Karpas-422 (cell line): ENCODE measurements around the gene CYP1A2. TPM values are rescaled to one million over a fixed set of nuclear protein-coding genes. Genes with fewer than 3 reads are reported as not detected.
A peak's percentile ranks its signal among the peaks of the same experiment; 100 is the strongest.
"Not testable (repeated sequence)": the region's sequence is repeated elsewhere in the genome, so short reads cannot be mapped to it uniquely, and the experiment has no call there.

ENCODE experiments used
- DNase-seq: peaks from one replicate; pipeline ENCODE4 v3.0.0-alpha.2; 2015
- H2AFZ ChIP-seq: fragments of 200-600 bp; sonication (generic); 2 replicates; pipeline ENCODE4 v1.6.1; 2014; ENCODE audit warnings: antibody characterized with exemption, low read length, mixed read lengths
- H3K27ac ChIP-seq: fragments of 200-600 bp; sonication (generic); 2 replicates; pipeline ENCODE4 v1.5.1; 2014; ENCODE audit warnings: mild to moderate bottlenecking, low read length, moderate library complexity
- H3K27me3 ChIP-seq: fragments of 200-600 bp; sonication (generic); 2 replicates; pipeline ENCODE4 v1.6.1; 2014; ENCODE audit warnings: low read length, mixed read lengths
- H3K36me3 ChIP-seq: fragments of 200-600 bp; sonication (generic); 2 replicates; pipeline ENCODE4 v1.6.1; 2014; ENCODE audit warnings: low read length, mixed read lengths; ENCODE audit not compliant: insufficient read depth
- H3K4me1 ChIP-seq: fragments of 200-600 bp; sonication (generic); 2 replicates; pipeline ENCODE4 v1.6.1; 2014; ENCODE audit warnings: mild to moderate bottlenecking, low read length, mixed read lengths
- H3K4me2 ChIP-seq: fragments of 200-600 bp; sonication (generic); 2 replicates; pipeline ENCODE4 v1.6.1; 2014; ENCODE audit warnings: low read length, low read depth, mild to moderate bottlenecking; ENCODE audit not compliant: poor library complexity, severe bottlenecking
- H3K4me3 ChIP-seq: fragments of 200-600 bp; sonication (generic); 2 replicates; pipeline ENCODE4 v1.5.1; 2014; ENCODE audit warnings: mild to moderate bottlenecking, antibody characterized with exemption, low read length, mixed read lengths
- H3K79me2 ChIP-seq: fragments of 200-600 bp; sonication (generic); 2 replicates; pipeline ENCODE4 v1.6.1; 2014; ENCODE audit warnings: mild to moderate bottlenecking, low read length, mixed read lengths
- H3K9ac ChIP-seq: fragments of 200-600 bp; sonication (generic); 2 replicates; pipeline ENCODE4 v1.6.0; 2014; ENCODE audit warnings: low read length
- H3K9me2 ChIP-seq: fragments of 200-600 bp; sonication (generic), shearing (Covaris generic); replicated peaks from 2 replicates; pipeline ENCODE4 v1.6.0; 2014; ENCODE audit warnings: mild to moderate bottlenecking, low read length, moderate library complexity; ENCODE audit not compliant: insufficient read depth
- H3K9me3 ChIP-seq: fragments of 300-700, 200-600 bp; sonication (generic); 2 replicates; pipeline ENCODE4 v1.6.1; 2014; ENCODE audit warnings: low read length, mixed read lengths
- H4K20me1 ChIP-seq: fragments of 200-600 bp; sonication (generic); 2 replicates; pipeline ENCODE4 v1.6.1; 2014; ENCODE audit warnings: mild to moderate bottlenecking, antibody characterized with exemption, low read length, low read depth; ENCODE audit not compliant: insufficient read depth
- total RNA-seq: library from RNA; depleted of rRNA; stranded (reverse); fragments of >200 nt; shearing (Covaris generic); gene quantifications from 2 replicates; pipeline ENCODE4 v1.2.3, GENCODE V29; 2014; ENCODE audit warnings: low replicate concordance

The CYP1A2 gene
- total RNA-seq, 1 experiment from 2014 or later: not detected

GRCh38 chr15:74723754-74724334, 24.8 kb upstream of the CYP1A2 start:
- Histone ChIP-seq H3K9me2 (no peaks in the 10 kb centered on the region), H3K9me3 (no peaks in the 10 kb centered on the region), H3K4me3 (no peak overlapping the region), H3K36me3 (no peaks in the 10 kb centered on the region), H3K27ac (no peak overlapping the region), H3K27me3 (no peaks in the 10 kb centered on the region), H4K20me1 (no peaks in the 10 kb centered on the region; the same call in 1 of the 2 replicates), H3K79me2 (no peaks in the 10 kb centered on the region), H3K4me2 (no peak overlapping the region), H3K4me1 (no peaks in the 10 kb centered on the region), H3K9ac (no peak overlapping the region), H2AFZ (no peak overlapping the region)
- peak; percentile 74 for DNase-seq

DNA sequence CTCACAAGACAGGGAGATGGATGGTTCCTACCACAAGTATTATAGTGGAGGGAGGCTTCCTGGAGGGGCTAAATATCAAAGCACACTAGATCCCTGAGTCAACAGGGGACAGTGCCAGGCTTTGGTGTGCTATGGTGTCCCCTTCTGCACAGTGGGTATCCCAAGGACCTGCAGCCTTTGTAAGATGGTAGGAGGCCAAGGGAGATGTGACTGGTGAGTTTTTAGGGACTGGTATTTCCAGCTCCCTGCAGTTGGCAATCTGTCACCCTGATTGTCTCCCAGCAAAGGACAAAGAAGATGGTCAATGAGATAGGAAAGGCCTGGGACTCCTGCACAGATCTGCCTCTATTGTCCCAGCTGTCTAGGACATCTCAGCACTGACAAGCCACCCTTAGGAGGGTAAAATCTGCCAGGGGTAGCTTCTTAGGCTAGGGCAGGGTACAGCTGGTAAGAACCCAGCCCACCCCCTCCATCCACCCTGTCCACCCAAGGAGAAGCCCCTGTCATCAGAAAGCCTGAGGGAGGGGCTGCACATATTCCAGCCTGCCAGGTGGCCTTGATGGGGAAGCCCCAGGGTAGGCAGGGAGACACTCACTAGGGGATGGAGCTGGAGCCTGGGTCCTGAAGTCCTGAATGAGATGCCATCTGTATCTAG, 23.9 kb upstream of the CYP1A2 start:
- no peak overlapping the region for H3K4me2 ChIP-seq
- H3K4me3 ChIP-seq: no peak overlapping the region
- no peak overlapping the region for H3K9ac ChIP-seq
- H3K9me2 ChIP-seq: no peaks in the 10 kb centered on the region
- DNase-seq: no peak
- H3K4me1 ChIP-seq: no peaks in the 10 kb centered on the region
- H3K27ac ChIP-seq: no peak overlapping the region
- H3K36me3 ChIP-seq: no peaks in the 10 kb centered on the region
- no peak overlapping the region for H2AFZ ChIP-seq
- no peaks in the 10 kb centered on the region for H3K79me2 ChIP-seq
- H3K27me3 ChIP-seq: no peaks in the 10 kb centered on the region
- no peaks in the 10 kb centered on the region; the same call in 1 of the 2 replicates for H4K20me1 ChIP-seq
- no peaks in the 10 kb centered on the region for H3K9me3 ChIP-seq

GRCh38 chr15:74725225-74725774, 23.3 kb upstream of the CYP1A2 start, which contains the start of gene CYP1A1:
TSS of gene CYP1A1 (minus strand) at chr15:74725528. CDS start at chr15:74723097, 2,431 bp downstream.
- Histone ChIP-seq H4K20me1 (no peaks in the 10 kb centered on the region; the same call in 1 of the 2 replicates), H3K9ac (no peak within 1 kb of the TSS), H3K4me2 (no peak within 1 kb of the TSS), H3K4me3 (no peak within 1 kb of the TSS), H3K36me3 (no peaks in the 10 kb centered on the region), H3K4me1 (no peaks in the 10 kb centered on the region), H3K9me3 (no peaks in the 10 kb centered on the region), H3K27me3 (no peaks in the 10 kb centered on the region), H3K79me2 (no peaks in the 10 kb centered on the region), H3K27ac (no peak within 1 kb of the TSS), H3K9me2 (no peaks in the 10 kb centered on the region), H2AFZ (no peak within 1 kb of the TSS)
- no peak for DNase-seq

- Histone ChIP-seq H3K4me1 (no peaks in the 10 kb centered on the region), H3K9me2 (no peaks in the 10 kb centered on the region), H3K27ac (no peak overlapping the region), H3K4me2 (no peak overlapping the region), H4K20me1 (no peaks in the 10 kb centered on the region; the same call in 1 of the 2 replicates), H3K36me3 (no peaks in the 10 kb centered on the region), H3K79me2 (no peaks in the 10 kb centered on the region), H2AFZ (no peak overlapping the region), H3K9me3 (no peaks in the 10 kb centered on the region), H3K27me3 (no peaks in the 10 kb centered on the region), H3K4me3 (no peak overlapping the region), H3K9ac (no peak overlapping the region)
- DNase-seq: no peak
Observed at GRCh38 chr15:74725845-74726773, 22.5 kb upstream of the CYP1A2 start.

- Histone ChIP-seq H3K9me3 (no peaks in the 10 kb centered on the region), H4K20me1 (no peaks in the 10 kb centered on the region; the same call in 1 of the 2 replicates), H3K27ac (no peak overlapping the region), H3K79me2 (no peaks in the 10 kb centered on the region), H3K9me2 (no peaks in the 10 kb centered on the region), H3K36me3 (no peaks in the 10 kb centered on the region), H3K9ac (no peak overlapping the region), H3K4me3 (no peak overlapping the region), H3K27me3 (no peaks in the 10 kb centered on the region), H3K4me1 (no peaks in the 10 kb centered on the region), H3K4me2 (no peak overlapping the region), H2AFZ (no peak overlapping the region)
- DNase-seq: no peak
Observed at GRCh38 chr15:74726774-74727164, 21.9 kb upstream of the CYP1A2 start.

DNA sequence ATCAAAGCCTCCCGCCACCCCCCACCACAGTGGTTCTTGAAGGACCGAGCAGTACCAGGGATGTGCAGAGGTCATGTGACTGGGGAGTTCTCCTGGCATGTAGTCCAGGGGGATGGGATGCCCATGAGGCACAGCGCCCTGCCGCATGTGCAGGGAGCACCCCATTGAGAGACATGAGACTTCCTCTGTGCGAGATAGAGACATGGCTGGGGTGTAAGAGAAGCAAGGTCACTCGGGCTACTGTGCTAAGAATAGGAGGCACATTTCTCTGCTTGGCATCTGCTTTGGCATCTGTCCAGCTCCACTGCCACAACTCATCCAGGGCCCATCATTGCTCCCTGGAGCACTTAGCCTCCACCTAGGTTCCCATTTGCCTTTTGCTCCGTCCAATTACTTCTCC, 20.9 kb upstream of the CYP1A2 start:
- no peaks in the 10 kb centered on the region for H3K9me3 ChIP-seq
- H2AFZ ChIP-seq: no peak overlapping the region
- H4K20me1 ChIP-seq: no peaks in the 10 kb centered on the region; the same call in 1 of the 2 replicates
- no peaks in the 10 kb centered on the region for H3K27me3 ChIP-seq
- H3K4me3 ChIP-seq: no peak overlapping the region
- no peak overlapping the region for H3K27ac ChIP-seq
- H3K36me3 ChIP-seq: no peaks in the 10 kb centered on the region
- H3K4me1 ChIP-seq: no peaks in the 10 kb centered on the region
- no peak overlapping the region for H3K4me2 ChIP-seq
- no peaks in the 10 kb centered on the region for H3K79me2 ChIP-seq
- no peak overlapping the region for H3K9ac ChIP-seq
- DNase-seq: no peak
- no peaks in the 10 kb centered on the region for H3K9me2 ChIP-seq

DNA sequence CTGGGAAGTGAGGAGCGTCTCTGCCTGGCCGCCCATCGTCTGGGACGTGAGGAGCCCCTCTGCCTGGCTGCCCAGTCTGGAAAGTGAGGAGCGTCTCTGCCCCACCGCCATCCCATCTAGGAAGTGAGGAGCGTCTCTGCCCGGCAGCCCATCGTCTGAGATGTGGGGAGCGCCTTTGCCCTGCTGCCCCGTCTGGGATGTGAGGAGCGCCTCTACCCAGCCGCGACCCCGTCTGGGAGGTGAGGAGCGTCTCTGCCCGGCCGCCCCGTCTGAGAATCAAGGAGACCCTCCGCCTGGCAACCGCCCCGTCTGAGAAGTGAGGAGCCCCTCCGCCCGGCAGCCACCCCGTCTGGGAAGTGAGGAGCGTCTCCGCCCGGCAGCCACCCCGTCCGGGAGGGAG, 19.9 kb upstream of the CYP1A2 start:
- H3K27ac ChIP-seq, H3K9me3 ChIP-seq, H3K4me3 ChIP-seq, DNase-seq, H3K4me1 ChIP-seq, H3K9ac ChIP-seq, H3K9me2 ChIP-seq, H3K4me2 ChIP-seq, H3K79me2 ChIP-seq, H3K27me3 ChIP-seq, H3K36me3 ChIP-seq, H2AFZ ChIP-seq, H4K20me1 ChIP-seq: not testable (repeated sequence)

DNA sequence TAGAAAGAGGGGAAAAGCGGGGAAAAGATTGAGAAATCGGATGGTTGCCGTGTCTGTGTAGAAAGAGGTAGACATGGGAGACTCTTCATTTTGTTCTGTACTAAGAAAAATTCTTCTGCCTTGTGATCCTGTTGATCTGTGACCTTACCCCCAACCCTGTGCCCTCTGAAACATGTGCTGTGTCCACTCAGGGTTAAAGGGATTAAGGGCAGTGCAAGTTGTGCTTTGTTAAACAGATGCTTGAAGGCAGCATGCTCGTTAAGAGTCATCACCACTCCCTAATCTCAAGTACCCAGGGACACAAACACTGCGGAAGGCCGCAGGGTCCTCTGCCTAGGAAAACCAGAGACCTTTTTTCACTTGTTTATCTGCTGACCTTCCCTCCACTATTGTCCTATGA, 19.3 kb upstream of the CYP1A2 start:
- H3K9ac ChIP-seq, H2AFZ ChIP-seq, H3K9me3 ChIP-seq, H3K4me3 ChIP-seq, H4K20me1 ChIP-seq, H3K9me2 ChIP-seq, H3K27me3 ChIP-seq, H3K79me2 ChIP-seq, H3K4me2 ChIP-seq, H3K36me3 ChIP-seq, H3K4me1 ChIP-seq, H3K27ac ChIP-seq, DNase-seq: not testable (repeated sequence)
